HepG2 (cell line): Measurements from ENCODE around the gene SEC11A. TPM values are rescaled to one million over a fixed set of nuclear protein-coding genes. Genes with fewer than 3 reads are reported as not detected.

Source experiments
- ATAC-seq: fragments of 200-7000 bp; cut with Tn5 transposase; 3 replicates; pipeline ENCODE4 v1.9.1; 2020; ENCODE audit warnings: mild to moderate bottlenecking, moderate library complexity
- Bru-seq: library from RNA; stranded (reverse); fragments of 400-500 nt; gene quantifications from one replicate; lab custom pipeline; 2021; lab: Mats Ljungman, UMichigan
- BruChase-seq, 2 experiments: library from RNA; stranded (reverse); fragments of 400-500 nt; gene quantifications; one replicate each; lab custom pipeline; 2021; lab: Mats Ljungman, UMichigan
- BruUV-seq: library from RNA; stranded (reverse); fragments of 400-500 nt; replicated peaks from 2 replicates; lab custom pipeline; 2021; lab: Mats Ljungman, UMichigan
- CTCF ChIA-PET: fragments of 300-600 bp; formaldehyde crosslinking; extraction: SDS; loops from one replicate; lab custom pipeline; 2021; ENCODE audit warnings: low total read pairs, inconsistent platforms, low intra/inter-chr PET ratio; lab: Yijun Ruan, JAX
- POLR2A ChIA-PET: fragments of 350-600 bp; sonication (Branson Sonifier 250); formaldehyde crosslinking; loops from one replicate; lab custom pipeline; 2020; ENCODE audit warnings: antibody characterized with exemption, inconsistent platforms; lab: Yijun Ruan, JAX
- DNase-seq: peaks from one replicate; pipeline ENCODE4 v3.0.0-alpha.2; 2015; ENCODE audit warnings: low spot score
- FAIRE-seq: peaks from 3 replicates; lab custom pipeline; 2011; peaks lifted over from hg19 to GRCh38; lab: Jason Lieb, UNC
- H2AFZ ChIP-seq: one replicate; pipeline ENCODE4 v1.6.1; 2011; ENCODE audit warnings: low read length, inconsistent platforms
- H3K27ac ChIP-seq: fragments of 300-600 bp; 3 replicates; pipeline ENCODE4 v1.8.0; 2011; ENCODE audit warnings: mixed run types, mild to moderate bottlenecking, mixed read lengths, low read length, inconsistent platforms; ENCODE audit not compliant: insufficient read depth; ENCODE audit errors: extremely low read length
- H3K27me3 ChIP-seq, 2 experiments: fragments of 200-600 bp in 1 of 2; 2 replicates in 1 of 2; 3 replicates in 1 of 2; pipeline versions ENCODE4 v1.6.0 to v1.8.0; 2011; ENCODE audit warnings: low read length in 2 of 2, mild to moderate bottlenecking in 2 of 2, moderate library complexity in 2 of 2, inconsistent platforms in 1 of 2; ENCODE audit not compliant: insufficient read depth in 2 of 2, control insufficient read depth in 1 of 2
- H3K36me3 ChIP-seq, 2 experiments: fragments of 200-600 bp in 1 of 2; replicated peaks in 1 of 2; 2 replicates in 1 of 2; 3 replicates in 1 of 2; pipeline versions ENCODE4 v1.5.1 to v1.8.0; 2011; ENCODE audit warnings: low read length in 2 of 2, inconsistent platforms in 1 of 2; ENCODE audit not compliant: insufficient read depth in 2 of 2, control insufficient read depth in 1 of 2
- H3K4me1 ChIP-seq: 2 replicates; pipeline ENCODE4 v1.5.1; 2012; ENCODE audit warnings: low read length, inconsistent platforms; ENCODE audit not compliant: insufficient read depth
- H3K4me2 ChIP-seq: 2 replicates; pipeline ENCODE4 v1.6.0; 2011; ENCODE audit warnings: low read depth, low read length, inconsistent platforms
- H3K4me3 ChIP-seq, 3 experiments: fragments of 200-600 bp in 1 of 3; sonication (generic), shearing (Covaris generic) in 1 of 3; replicated peaks in 1 of 3; 2 replicates each; pipeline ENCODE4 v1.5.1; 2011 to 2016; ENCODE audit warnings: low read length in 3 of 3, inconsistent platforms in 2 of 3, low read depth in 2 of 3, mild to moderate bottlenecking in 2 of 3, control low read depth in 1 of 3, mixed read lengths in 1 of 3; ENCODE audit not compliant: insufficient read depth in 1 of 3
- H3K79me2 ChIP-seq: one replicate; pipeline ENCODE4 v1.6.1; 2011; ENCODE audit warnings: low read length, inconsistent platforms; ENCODE audit not compliant: insufficient read depth
- H3K9ac ChIP-seq: 2 replicates; pipeline ENCODE4 v1.6.0; 2011; ENCODE audit warnings: mild to moderate bottlenecking, low read depth, low read length, inconsistent platforms; ENCODE audit not compliant: insufficient read depth
- H3K9me3 ChIP-seq: 2 replicates; pipeline ENCODE4 v1.5.1; 2012; ENCODE audit warnings: mild to moderate bottlenecking, low read length
- H4K20me1 ChIP-seq: 2 replicates; pipeline ENCODE4 v1.6.0; 2011; ENCODE audit warnings: inconsistent platforms, mild to moderate bottlenecking, low read length, moderate library complexity; ENCODE audit not compliant: insufficient read depth
- GFI1 ChIP-seq: sonication (generic); formaldehyde crosslinking; IDR thresholded peaks from 2 replicates; pipeline ENCODE4 v1.5.0; 2020; ENCODE audit warnings: missing genetic modification reagents, mild to moderate bottlenecking, borderline replicate concordance
- HMGXB4 ChIP-seq, 2 experiments: sonication (generic) in 1 of 2; formaldehyde crosslinking in 1 of 2; IDR thresholded peaks; 2 replicates each; pipeline versions ENCODE4 v1.4.0 to v1.6.1; 2018 to 2020; ENCODE audit warnings: missing genetic modification reagents in 2 of 2, borderline replicate concordance in 1 of 2, low read depth in 1 of 2, mild to moderate bottlenecking in 1 of 2, missing biosample characterization in 1 of 2
- IKZF4 ChIP-seq: sonication (generic); formaldehyde crosslinking; IDR thresholded peaks from 2 replicates; pipeline ENCODE4 v1.5.1; 2020; ENCODE audit warnings: borderline replicate concordance, mild to moderate bottlenecking, low read depth, missing genetic modification reagents; ENCODE audit errors: not compliant biosample characterization
- KLF16 ChIP-seq, 2 experiments: sonication (generic) in 1 of 2; formaldehyde crosslinking in 1 of 2; IDR thresholded peaks; 2 replicates each; pipeline versions ENCODE4 v1.6.1 to v1.8.0; 2016 to 2023; ENCODE audit warnings: missing genetic modification reagents in 2 of 2, missing compliant biosample characterization in 1 of 2
- ZFP62 ChIP-seq: sonication (generic); formaldehyde crosslinking; IDR thresholded peaks from 2 replicates; pipeline ENCODE4 v1.4.0; 2020; ENCODE audit warnings: missing genetic modification reagents
- ZNF256 ChIP-seq: sonication (generic); formaldehyde crosslinking; conservative IDR thresholded peaks from 2 replicates; pipeline ENCODE4 v1.4.0; 2020; ENCODE audit warnings: missing genetic modification reagents
- WGBS: methylation state at CpG from one replicate; pipeline ENCODE4 v1.1.6; 2017; ENCODE audit warnings: low lambda C conversion rate; 5-methylcytosine and 5-hydroxymethylcytosine counted together
- in situ Hi-C: cut with HindIII; loops from 2 replicates; pipeline ENCODE4 v1.10.0; 2017; ENCODE audit warnings: low pct_unique_long_range_greater_than_20kb; ENCODE audit not compliant: extremely low pct_ligation_motif_present
- intact Hi-C: fragments of 100-400 bp; cut with micrococcal nuclease; formaldehyde crosslinking; loops from one replicate; pipeline ENCODE4 v1.10.0; 2022; ENCODE audit not compliant: unreplicated experiment
- long read RNA-seq, 2 experiments: library from RNA in 1 of 2; library from polyadenylated mRNA in 1 of 2; stranded (forward) in 1 of 2; unstranded in 1 of 2; transcript quantifications; one replicate each; pipeline ENCODE4 v2.0.0, GENCODE V29; 2019 to 2022
- polyA minus RNA-seq, 3 experiments: library from RNA; depleted of rRNA, polyadenylated mRNA; stranded (reverse); fragments of >200 nt; gene quantifications; 2 replicates each; pipeline ENCODE4 v1.2.3, GENCODE V29; 2011; ENCODE audit warnings: low replicate concordance in 1 of 3
- polyA plus RNA-seq, 8 experiments: library from polyadenylated mRNA; depleted of rRNA in 3 of 8; stranded (reverse) in 7 of 8; unstranded in 1 of 8; fragments of >200 nt; fragmentation: Illumina TruSeq in 4 of 8; extraction: Trizol in 4 of 8; gene quantifications; 2 replicates each; pipeline versions ENCODE4 v1.2.1 to v1.2.3, GENCODE V29; 2011 to 2016; ENCODE audit warnings: low read depth in 4 of 8, missing spikeins in 1 of 8, mixed read lengths in 1 of 8; ENCODE audit not compliant: insufficient read depth in 1 of 8
- total RNA-seq, 5 experiments: library from RNA; depleted of rRNA; stranded (reverse); fragments of >200 nt; fragmentation: Illumina TruSeq; extraction: Trizol; gene quantifications; 2 replicates each; pipeline ENCODE4 v1.2.3, GENCODE V29; 2016; ENCODE audit warnings: low read depth in 1 of 5
- TF ChIP-seq, protein P1 (sequence below): sonication (generic); formaldehyde crosslinking; IDR thresholded peaks from 2 replicates; pipeline ENCODE4 v1.5.1; 2020; ENCODE audit warnings: mild to moderate bottlenecking, missing genetic modification reagents

SEC11A gene
- total RNA-seq (2016; rRNA removed; fragmentation: Illumina TruSeq; extraction: Trizol), result 194 and 230 TPM in 2 replicates
- 209 and 247 TPM in 2 replicates for total RNA-seq (2016; cell fraction: cytosol; rRNA removed; fragmentation: Illumina TruSeq; extraction: Trizol; ENCODE audit: low read depth)
- total RNA-seq (2016; cell fraction: insoluble cytoplasmic fraction; rRNA removed; fragmentation: Illumina TruSeq; extraction: Trizol), result 197 and 238 TPM in 2 replicates
- total RNA-seq (2016; cell fraction: membrane; rRNA removed; fragmentation: Illumina TruSeq; extraction: Trizol), result 313 and 374 TPM in 2 replicates
- 129 and 147 TPM in 2 replicates for total RNA-seq (2016; cell fraction: nucleus; rRNA removed; fragmentation: Illumina TruSeq; extraction: Trizol)
- 107 and 141 TPM in 2 replicates for polyA plus RNA-seq (2011; rRNA removed)
- 74.2 and 119 TPM in 2 replicates for polyA plus RNA-seq (2011; cell fraction: cytosol; rRNA removed)
- 17.5 and 29.2 TPM in 2 replicates for polyA plus RNA-seq (2011; cell fraction: nucleus; rRNA removed)
- 188 and 211 TPM in 2 replicates for polyA plus RNA-seq (2012)
- polyA plus RNA-seq (2016; cell fraction: cytosol; fragmentation: Illumina TruSeq; extraction: Trizol; ENCODE audit: low read depth), result 239 and 241 TPM in 2 replicates
- 215 TPM in 2 replicates for polyA plus RNA-seq (2016; cell fraction: insoluble cytoplasmic fraction; fragmentation: Illumina TruSeq; extraction: Trizol; ENCODE audit: low read depth)
- 325 and 350 TPM in 2 replicates for polyA plus RNA-seq (2016; cell fraction: membrane; fragmentation: Illumina TruSeq; extraction: Trizol; ENCODE audit: low read depth)
- 211 and 253 TPM in 2 replicates for polyA plus RNA-seq (2016; cell fraction: nucleus; fragmentation: Illumina TruSeq; extraction: Trizol; ENCODE audit: insufficient read depth, low read depth)
- 37.6 and 79.1 TPM in 2 replicates for polyA minus RNA-seq (2011; rRNA and poly(A)+ RNA removed; ENCODE audit: low replicate concordance)
- polyA minus RNA-seq (2011; cell fraction: cytosol; rRNA and poly(A)+ RNA removed), result 39.8 and 41.3 TPM in 2 replicates
- 32.6 and 34.2 TPM in 2 replicates for polyA minus RNA-seq (2011; cell fraction: nucleus; rRNA and poly(A)+ RNA removed)
- percentile 81 among the genes with signal in this experiment for Bru-seq, nascent RNA
- percentile 85 among the genes with signal in this experiment for BruChase-seq, experiment 1, labeled RNA remaining after a 6-hour chase
- percentile 80 among the genes with signal in this experiment for BruChase-seq, experiment 2, labeled RNA remaining after a 2-hour chase
- long read RNA-seq, experiment 1, transcript SEC11A-201 (6 exons, 1,656 nt), result major isoform, 130 of 162 reads
- long read RNA-seq, experiment 1, transcript SEC11A-202 (7 exons, 1,223 nt), result minor isoform, 11 of 162 reads
- long read RNA-seq, experiment 1, transcript SEC11A-205 (5 exons, 882 nt), result minor isoform, 6 of 162 reads
- long read RNA-seq, experiment 1, partial matches to known transcripts, result 8 of 162 reads
- long read RNA-seq, experiment 1, other reads (novel, unspliced or antisense), result 3 of 162 reads
- long read RNA-seq, experiment 2, transcript SEC11A-202 (7 exons, 1,223 nt), result minor isoform, 15 of 371 reads
- long read RNA-seq, experiment 2, transcript SEC11A-207 (1 exons, 2,204 nt), result minor isoform, 13 of 371 reads
- long read RNA-seq, experiment 2, transcript SEC11A-201 (6 exons, 1,656 nt), result major isoform, 275 of 371 reads
- long read RNA-seq, experiment 2, transcript SEC11A-205 (5 exons, 882 nt), result minor isoform, 9 of 371 reads
- long read RNA-seq, experiment 2, partial matches to known transcripts, result 24 of 371 reads
- long read RNA-seq, experiment 2, other reads (novel, unspliced or antisense), result 21 of 371 reads

DNA sequence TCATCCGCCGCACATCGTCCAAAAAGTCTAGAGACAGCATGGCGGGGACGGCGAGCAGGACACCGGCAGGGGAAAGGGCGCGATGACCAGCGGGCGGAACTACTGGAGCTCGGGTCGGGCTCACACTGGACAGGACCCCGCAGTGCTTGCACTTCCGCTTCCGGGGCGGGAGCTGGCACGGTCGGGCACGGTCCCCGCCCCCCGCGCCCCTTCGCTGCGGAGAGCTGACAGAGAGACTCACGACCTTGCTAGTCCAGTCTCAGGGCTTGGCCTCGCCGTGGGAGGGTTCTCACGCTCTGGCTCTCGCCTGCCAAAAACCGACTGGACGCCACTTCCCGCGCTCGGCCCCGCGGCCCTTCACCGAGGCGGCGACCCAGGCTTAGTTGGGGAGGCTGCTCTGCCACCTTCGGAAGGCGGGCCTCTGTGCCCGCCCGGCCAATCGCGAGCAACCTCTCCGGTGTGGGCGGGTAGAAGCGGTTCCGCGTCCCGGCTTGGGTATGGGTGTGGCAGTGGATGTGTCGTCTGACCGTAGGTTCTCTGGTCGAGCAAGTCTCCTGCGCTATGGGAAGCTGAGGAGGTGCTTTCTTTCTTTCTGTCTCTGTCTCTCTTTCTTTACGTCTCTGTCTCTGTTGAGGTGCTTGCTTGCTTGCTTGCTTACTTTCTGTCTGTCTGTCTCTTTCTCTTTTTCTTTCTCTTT lies at the start of gene SEC11A:
TSS of gene SEC11A (minus strand) at position 104 of the 697 bp plus-strand sequence. CDS start at position 40, 64 bp downstream.
- H3K4me3 ChIP-seq, result peak within 1 kb of the TSS; percentile 72 to 89 (median 84)
- BruUV-seq, result no TSS peak
- peaks cover under 1 to 2% of the 10 kb centered on the region in 2 experiments; a peak in 2 of 5 replicates for H3K36me3 ChIP-seq
- H3K79me2 ChIP-seq, result peaks cover 41% of the 10 kb centered on the region
- no peaks in the 10 kb centered on the region for H3K9me3 ChIP-seq
- peak; percentile 73 for FAIRE-seq
- peaks cover 15% of the 10 kb centered on the region for H4K20me1 ChIP-seq
- in situ Hi-C loops (no loop called here), intact Hi-C loops (loop anchor here (2.0 to 5.0 kb wide), 2 partner anchors 33 to 59 kb away; partner anchors contain the start of genes NMB and ZNF592)
- peak within 1 kb of the TSS; percentile 92 for H3K9ac ChIP-seq
- peak; percentile 98 for ATAC-seq
- CTCF ChIA-PET, result no interaction called here
- peaks cover 26% of the 10 kb centered on the region for H3K4me1 ChIP-seq
- 1% methylated on average over 5 of the region's 57 CpGs for WGBS
- POLR2A ChIA-PET, result interaction anchor here (0.6 to 2.9 kb wide), 25 partner anchors 9 to 306 kb away, joined by 3 to 31 read pairs (median 4); partner anchors contain the start of genes PDE8A, WDR73, ZNF592 and ZSCAN2
- H3K27ac ChIP-seq, result peak within 1 kb of the TSS; percentile 90
- H3K4me2 ChIP-seq, result peak within 1 kb of the TSS; percentile 85
- H2AFZ ChIP-seq, result peak within 1 kb of the TSS; percentile 22
- H3K27me3 ChIP-seq, result no peaks in the 10 kb centered on the region; a peak in 1 of 5 replicates
- DNase-seq, result peak; percentile 90
- TF ChIP-seq GFI1 (CRISPR knock-in tag), result peak; percentile 60
- 0 out of 2 replicates have a peak, but pooled peaks have one; percentile 25 for TF ChIP-seq ZNF256
- TF ChIP-seq, protein P1, sequence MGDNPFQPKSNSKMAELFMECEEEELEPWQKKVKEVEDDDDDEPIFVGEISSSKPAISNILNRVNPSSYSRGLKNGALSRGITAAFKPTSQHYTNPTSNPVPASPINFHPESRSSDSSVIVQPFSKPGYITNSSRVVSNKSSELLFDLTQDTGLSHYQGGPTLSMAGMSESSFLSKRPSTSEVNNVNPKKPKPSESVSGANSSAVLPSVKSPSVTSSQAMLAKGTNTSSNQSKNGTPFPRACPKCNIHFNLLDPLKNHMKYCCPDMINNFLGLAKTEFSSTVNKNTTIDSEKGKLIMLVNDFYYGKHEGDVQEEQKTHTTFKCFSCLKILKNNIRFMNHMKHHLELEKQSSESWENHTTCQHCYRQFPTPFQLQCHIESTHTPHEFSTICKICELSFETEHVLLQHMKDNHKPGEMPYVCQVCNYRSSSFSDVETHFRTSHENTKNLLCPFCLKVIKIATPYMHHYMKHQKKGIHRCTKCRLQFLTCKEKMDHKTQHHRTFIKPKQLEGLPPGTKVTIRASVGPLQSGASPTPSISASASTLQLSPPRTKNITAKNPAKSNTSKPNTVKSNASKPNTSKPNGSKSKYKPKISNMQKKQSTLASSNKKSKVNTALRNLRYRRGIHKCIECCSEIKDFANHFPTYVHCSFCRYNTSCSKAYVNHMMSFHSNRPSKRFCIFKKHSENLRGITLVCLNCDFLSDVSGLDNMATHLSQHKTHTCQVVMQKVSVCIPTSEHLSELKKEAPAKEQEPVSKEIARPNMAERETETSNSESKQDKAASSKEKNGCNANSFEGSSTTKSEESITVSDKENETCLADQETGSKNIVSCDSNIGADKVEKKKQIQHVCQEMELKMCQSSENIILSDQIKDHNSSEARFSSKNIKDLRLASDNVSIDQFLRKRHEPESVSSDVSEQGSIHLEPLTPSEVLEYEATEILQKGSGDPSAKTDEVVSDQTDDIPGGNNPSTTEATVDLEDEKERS (CRISPR knock-in tag), result peak; percentile 84
- no peak for TF ChIP-seq ZFP62 (CRISPR knock-in tag)
- TF ChIP-seq IKZF4, result peak; percentile 72
- TF ChIP-seq HMGXB4 (CRISPR knock-in tag; IDR thresholded peaks at IDR 0.05; ENCODE audit: borderline replicate concordance in 1 of 2, low read depth in 1 of 2), result peak; percentile 80 to 95
- TF ChIP-seq KLF16 (CRISPR knock-in tag; IDR thresholded peaks at IDR 0.05), result peak; percentile 38 to 86; a peak in 2 of 4 replicates
